HEK293 (cell line): ENCODE data around the gene STRN3.

Experiments
- CTCF ChIA-PET: fragments of 350-600 bp; formaldehyde crosslinking; extraction: SDS; loops from one replicate; lab custom pipeline; 2021; ENCODE audit warnings: antibody characterized with exemption; lab: Yijun Ruan, JAX
- POLR2A ChIA-PET: fragments of 300-600 bp; formaldehyde crosslinking; extraction: SDS; loops from one replicate; lab custom pipeline; 2020; ENCODE audit warnings: antibody characterized with exemption, inconsistent platforms; lab: Yijun Ruan, JAX
- H3K27ac ChIP-seq: fragments of 200-500 bp; sonication (Bioruptor generic); 2 replicates; pipeline ENCODE4 v1.5.1; 2014; ENCODE audit warnings: low read depth, low read length, control low read depth, inconsistent platforms; ENCODE audit errors: extremely low read depth
- H3K36me3 ChIP-seq, 2 experiments: fragments of 200-500 bp in 1 of 2; sonication (Bioruptor generic) in 1 of 2; 1 replicate in 1 of 2; 2 replicates in 1 of 2; pipeline ENCODE4 v1.5.1; 2014 to 2017; ENCODE audit warnings: inconsistent platforms in 2 of 2, low read length in 2 of 2; ENCODE audit not compliant: control insufficient read depth in 2 of 2, insufficient read depth in 1 of 2
- H3K4me1 ChIP-seq: fragments of 200-500 bp; sonication (Bioruptor generic); 2 replicates; pipeline ENCODE4 v1.5.1; 2014; ENCODE audit warnings: mild to moderate bottlenecking, low read length, inconsistent platforms; ENCODE audit not compliant: control insufficient read depth, insufficient read depth
- H3K4me3 ChIP-seq: 2 replicates; pipeline ENCODE4 v1.5.1; 2011; ENCODE audit warnings: low read depth, mild to moderate bottlenecking, control low read depth, low read length, moderate library complexity
- H3K9me3 ChIP-seq: fragments of 200-500 bp; sonication (Bioruptor generic); 2 replicates; pipeline ENCODE4 v1.5.1; 2014; ENCODE audit warnings: low read depth, low read length, inconsistent platforms; ENCODE audit not compliant: control insufficient read depth, insufficient read depth
- ELK4 ChIP-seq: IDR thresholded peaks from 2 replicates; pipeline ENCODE4 v1.6.1; 2011; ENCODE audit warnings: mild to moderate bottlenecking, low read depth, low read length, borderline replicate concordance
- GFI1B ChIP-seq: fragments of 450-650 bp; formaldehyde crosslinking; IDR thresholded peaks from 2 replicates; pipeline ENCODE4 v1.5.1; 2016; ENCODE audit warnings: missing biosample characterization, missing genetic modification characterization
- GLIS2 ChIP-seq: fragments of 450-650 bp; formaldehyde crosslinking; IDR thresholded peaks from 2 replicates; pipeline ENCODE4 v1.5.1; 2016; ENCODE audit warnings: missing biosample characterization, missing genetic modification characterization
- HOXD13 ChIP-seq: sonication (generic); formaldehyde crosslinking; IDR thresholded peaks from 2 replicates; pipeline ENCODE4 v1.8.0; 2022; ENCODE audit warnings: missing genetic modification reagents, borderline replicate concordance
- KLF17 ChIP-seq: fragments of 450-650 bp; formaldehyde crosslinking; IDR thresholded peaks from 2 replicates; pipeline ENCODE4 v1.5.1; 2016; ENCODE audit warnings: missing biosample characterization, missing genetic modification characterization
- PRDM4 ChIP-seq: fragments of 450-650 bp; formaldehyde crosslinking; IDR thresholded peaks from 2 replicates; pipeline ENCODE4 v1.5.1; 2017; ENCODE audit warnings: missing biosample characterization, missing genetic modification characterization
- REST ChIP-seq: fragments of 450-650 bp; formaldehyde crosslinking; IDR thresholded peaks from 2 replicates; pipeline ENCODE4 v1.5.1; 2016; ENCODE audit warnings: missing biosample characterization, missing genetic modification characterization
- SCRT1 ChIP-seq: fragments of 450-650 bp; formaldehyde crosslinking; IDR thresholded peaks from 2 replicates; pipeline ENCODE4 v1.5.1; 2016; ENCODE audit warnings: missing biosample characterization, missing genetic modification characterization, borderline replicate concordance
- SP7 ChIP-seq: fragments of 450-650 bp; formaldehyde crosslinking; IDR thresholded peaks from 2 replicates; pipeline ENCODE4 v1.5.1; 2016; ENCODE audit warnings: missing biosample characterization, missing genetic modification characterization
- WT1 ChIP-seq: fragments of 450-650 bp; formaldehyde crosslinking; IDR thresholded peaks from 2 replicates; pipeline ENCODE4 v1.5.1; 2016; ENCODE audit warnings: missing biosample characterization, missing genetic modification characterization
- ZNF146 ChIP-seq: fragments of 450-650 bp; formaldehyde crosslinking; IDR thresholded peaks from 2 replicates; pipeline ENCODE4 v1.5.1; 2016; ENCODE audit warnings: missing biosample characterization, missing genetic modification characterization
- ZNF16 ChIP-seq: fragments of 450-650 bp; formaldehyde crosslinking; IDR thresholded peaks from 2 replicates; pipeline ENCODE4 v1.5.1; 2016; ENCODE audit warnings: low read depth, missing biosample characterization, missing genetic modification characterization
- ZNF19 ChIP-seq: fragments of 450-650 bp; formaldehyde crosslinking; IDR thresholded peaks from 2 replicates; pipeline ENCODE4; 2016; ENCODE audit warnings: missing biosample characterization, missing genetic modification characterization, low read depth
- ZNF23 ChIP-seq: fragments of 450-650 bp; formaldehyde crosslinking; IDR thresholded peaks from 2 replicates; pipeline ENCODE4 v1.5.1; 2016; ENCODE audit warnings: missing biosample characterization, missing genetic modification characterization, borderline replicate concordance
- ZNF239 ChIP-seq: fragments of 450-650 bp; formaldehyde crosslinking; IDR thresholded peaks from 2 replicates; pipeline ENCODE4 v1.5.1; 2016; ENCODE audit warnings: missing biosample characterization, missing genetic modification characterization
- ZNF529 ChIP-seq: fragments of 450-650 bp; formaldehyde crosslinking; IDR thresholded peaks from 2 replicates; pipeline ENCODE4 v1.5.1; 2017; ENCODE audit warnings: missing genetic modification characterization, missing biosample characterization; ENCODE audit not compliant: insufficient replicate concordance
- ZNF548 ChIP-seq: fragments of 450-650 bp; formaldehyde crosslinking; IDR thresholded peaks from 2 replicates; pipeline ENCODE4 v1.5.1; 2016; ENCODE audit warnings: missing biosample characterization, missing genetic modification characterization
- ZNF626 ChIP-seq: fragments of 450-650 bp; sonication (Bioruptor Pico); formaldehyde crosslinking; IDR thresholded peaks from 2 replicates; pipeline ENCODE4 v1.5.1; 2018; ENCODE audit warnings: missing biosample characterization, missing genetic modification characterization, inconsistent platforms
- ZNF692 ChIP-seq: fragments of 450-650 bp; formaldehyde crosslinking; IDR thresholded peaks from 2 replicates; pipeline ENCODE4 v1.5.1; 2016; ENCODE audit warnings: missing biosample characterization, missing genetic modification characterization
- ZNF777 ChIP-seq: fragments of 450-650 bp; formaldehyde crosslinking; IDR thresholded peaks from 2 replicates; pipeline ENCODE4 v1.5.1; 2017; ENCODE audit warnings: missing biosample characterization, missing genetic modification characterization, borderline replicate concordance
- ZNF785 ChIP-seq: fragments of 450-650 bp; formaldehyde crosslinking; IDR thresholded peaks from 2 replicates; pipeline ENCODE4 v1.5.1; 2016; ENCODE audit warnings: missing biosample characterization, missing genetic modification characterization
- ZSCAN16 ChIP-seq: fragments of 450-650 bp; formaldehyde crosslinking; IDR thresholded peaks from 2 replicates; pipeline ENCODE4 v1.5.1; 2016; ENCODE audit warnings: missing biosample characterization, missing genetic modification characterization
- ZSCAN30 ChIP-seq: fragments of 450-650 bp; IDR thresholded peaks from 2 replicates; pipeline ENCODE4 v1.5.1; 2018; ENCODE audit warnings: missing biosample characterization, mild to moderate bottlenecking, missing genetic modification characterization, moderate library complexity

The STRN3 gene

GRCh38 chr14:30985796-30986195 is 40.4 kb downstream of the STRN3 start:
- H3K4me3 ChIP-seq, result no peak overlapping the region
- H3K4me1 ChIP-seq, result no peaks in the 10 kb centered on the region; the same call in 1 of the 2 replicates
- H3K9me3 ChIP-seq, result no peaks in the 10 kb centered on the region
- no peak overlapping the region for H3K27ac ChIP-seq
- ChIA-PET POLR2A (no interaction called here), CTCF (interaction anchor here (0.6 to 0.7 kb wide), 2 partner anchors 37 to 97 kb away, joined by 3 read pairs; no protein-coding TSS in a partner anchor)
- H3K36me3 ChIP-seq, result peaks cover 0 to under 1% of the 10 kb centered on the region in 2 experiments; a peak in 2 of 3 replicates
- no peak for TF ChIP-seq ZSCAN16
- TF ChIP-seq SP7 (tag by site-specific recombination), result no peak
- TF ChIP-seq ZNF692 (tag by site-specific recombination), result no peak
- TF ChIP-seq ZNF785 (tag by site-specific recombination), result no peak
- TF ChIP-seq WT1 (tag by site-specific recombination), result no peak
- no peak for TF ChIP-seq ELK4
- no peak for TF ChIP-seq ZNF529 (tag by site-specific recombination)
- no peak for TF ChIP-seq ZNF16 (tag by site-specific recombination)
- TF ChIP-seq ZNF23 (tag by site-specific recombination), result no peak
- TF ChIP-seq, all 188 proteins: peak for 0

GRCh38 chr14:30983858-30984257 is 42.3 kb downstream of the STRN3 start:
- Histone ChIP-seq H3K9me3 (no peaks in the 10 kb centered on the region), H3K4me1 (no peaks in the 10 kb centered on the region; the same call in 1 of the 2 replicates), H3K36me3 (no peaks in the 10 kb centered on the region; a peak in 1 of 3 replicates), H3K27ac (no peak overlapping the region), H3K4me3 (no peak overlapping the region)
- POLR2A ChIA-PET, result interaction anchor here (0.8 to 1.0 kb wide), 2 partner anchors 10 to 75 kb away, joined by 4 to 7 read pairs; no protein-coding TSS in a partner anchor
- TF ChIP-seq GFI1B (tag by site-specific recombination) (no peak), SCRT1 (tag by site-specific recombination) (no peak), GLIS2 (tag by site-specific recombination) (no peak), REST (tag by site-specific recombination) (no peak), ZNF777 (tag by site-specific recombination) (no peak), ZNF19 (tag by site-specific recombination) (no peak), ZNF626 (tag by site-specific recombination) (no peak), HOXD13 (no peak), KLF17 (tag by site-specific recombination) (no peak), PRDM4 (tag by site-specific recombination) (no peak), ZNF239 (tag by site-specific recombination) (no peak), ZNF146 (no peak), ZSCAN30 (tag by site-specific recombination) (no peak), ZNF548 (no peak)
- CTCF ChIA-PET, result interaction anchor here (0.6 to 1.4 kb wide), 3 partner anchors 99 to 124 kb away, joined by 3 to 4 read pairs (median 3); no protein-coding TSS in a partner anchor
